T-helper 1 cell treated with Interleukin-12 subunit alpha and Interleukin-12 subunit beta and Interleukin-4 antibody, amounts not matched to agents 30 ng/mL and 1 ng/mL, for 36 hours (primary cell): ENCODE measurements around the gene IFT122. TPM values are rescaled to one million over a fixed set of nuclear protein-coding genes. Genes with fewer than 3 reads are reported as not detected.
"Not testable (repeated sequence)": the region's sequence is repeated elsewhere in the genome, so short reads cannot be mapped to it uniquely, and the experiment has no call there.

Source experiments
- intact Hi-C: fragments of 100-400 bp; cut with micrococcal nuclease; formaldehyde crosslinking; loops from one replicate; pipeline ENCODE4 v1.15.1; 2024
- total RNA-seq: library from RNA; stranded (reverse); gene quantifications from 2 replicates; pipeline ENCODE4 v1.2.3, GENCODE V29; 2022

Gene IFT122, protein sequence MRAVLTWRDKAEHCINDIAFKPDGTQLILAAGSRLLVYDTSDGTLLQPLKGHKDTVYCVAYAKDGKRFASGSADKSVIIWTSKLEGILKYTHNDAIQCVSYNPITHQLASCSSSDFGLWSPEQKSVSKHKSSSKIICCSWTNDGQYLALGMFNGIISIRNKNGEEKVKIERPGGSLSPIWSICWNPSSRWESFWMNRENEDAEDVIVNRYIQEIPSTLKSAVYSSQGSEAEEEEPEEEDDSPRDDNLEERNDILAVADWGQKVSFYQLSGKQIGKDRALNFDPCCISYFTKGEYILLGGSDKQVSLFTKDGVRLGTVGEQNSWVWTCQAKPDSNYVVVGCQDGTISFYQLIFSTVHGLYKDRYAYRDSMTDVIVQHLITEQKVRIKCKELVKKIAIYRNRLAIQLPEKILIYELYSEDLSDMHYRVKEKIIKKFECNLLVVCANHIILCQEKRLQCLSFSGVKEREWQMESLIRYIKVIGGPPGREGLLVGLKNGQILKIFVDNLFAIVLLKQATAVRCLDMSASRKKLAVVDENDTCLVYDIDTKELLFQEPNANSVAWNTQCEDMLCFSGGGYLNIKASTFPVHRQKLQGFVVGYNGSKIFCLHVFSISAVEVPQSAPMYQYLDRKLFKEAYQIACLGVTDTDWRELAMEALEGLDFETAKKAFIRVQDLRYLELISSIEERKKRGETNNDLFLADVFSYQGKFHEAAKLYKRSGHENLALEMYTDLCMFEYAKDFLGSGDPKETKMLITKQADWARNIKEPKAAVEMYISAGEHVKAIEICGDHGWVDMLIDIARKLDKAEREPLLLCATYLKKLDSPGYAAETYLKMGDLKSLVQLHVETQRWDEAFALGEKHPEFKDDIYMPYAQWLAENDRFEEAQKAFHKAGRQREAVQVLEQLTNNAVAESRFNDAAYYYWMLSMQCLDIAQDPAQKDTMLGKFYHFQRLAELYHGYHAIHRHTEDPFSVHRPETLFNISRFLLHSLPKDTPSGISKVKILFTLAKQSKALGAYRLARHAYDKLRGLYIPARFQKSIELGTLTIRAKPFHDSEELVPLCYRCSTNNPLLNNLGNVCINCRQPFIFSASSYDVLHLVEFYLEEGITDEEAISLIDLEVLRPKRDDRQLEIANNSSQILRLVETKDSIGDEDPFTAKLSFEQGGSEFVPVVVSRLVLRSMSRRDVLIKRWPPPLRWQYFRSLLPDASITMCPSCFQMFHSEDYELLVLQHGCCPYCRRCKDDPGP
- 14.6 and 19.2 TPM in 2 replicates for total RNA-seq

DNA sequence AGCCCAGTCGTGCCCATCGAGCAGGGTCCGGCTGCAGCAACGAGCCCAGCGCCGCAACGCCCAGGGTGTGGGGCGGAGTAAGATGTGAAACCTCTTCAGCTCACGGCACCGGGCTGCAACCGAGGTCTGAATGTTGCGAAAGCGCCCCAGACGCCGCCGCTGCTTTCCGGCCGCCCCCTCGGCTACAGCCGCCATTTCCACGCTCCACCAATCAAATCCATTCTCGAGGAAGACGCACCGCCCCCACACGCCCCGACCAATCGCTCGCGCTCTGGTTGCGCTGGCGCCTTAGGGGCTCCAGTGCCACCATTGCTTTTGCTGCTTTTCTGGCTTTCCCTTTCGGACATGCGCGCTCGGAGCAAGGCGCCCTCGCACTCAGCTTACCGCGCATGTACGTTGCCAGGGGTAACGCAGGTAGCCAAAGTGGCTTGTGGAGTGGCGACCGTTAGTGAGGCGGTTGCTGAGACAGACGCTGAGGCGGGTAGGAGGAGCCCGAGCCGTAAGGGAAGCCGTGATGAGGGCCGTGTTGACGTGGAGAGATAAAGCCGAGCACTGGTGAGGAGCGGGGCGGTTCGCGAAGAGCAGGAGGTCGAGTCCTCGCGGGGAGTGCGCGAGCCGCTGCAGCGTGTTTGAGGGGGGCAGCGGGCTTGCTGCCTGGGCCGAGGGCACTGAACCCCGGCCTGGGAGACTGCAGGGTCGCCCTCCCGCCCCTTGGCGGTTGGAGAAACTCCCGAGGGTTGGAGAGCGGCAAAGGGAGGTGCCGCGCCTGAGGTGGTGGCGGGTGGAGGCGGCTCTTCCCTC lies at the start of gene IFT122, which contains the start of gene MBD4:
TSS of gene IFT122 (plus strand) at position 408 of the 801 bp plus-strand sequence. CDS start at position 515, 107 bp downstream.
TSS of gene MBD4 (minus strand) at position 132 of the 801 bp plus-strand sequence. CDS start at position 17, 115 bp downstream.
- intact Hi-C loops: loop anchor here (1.0 to 5.0 kb wide), 20 partner anchors 10 to 1842 kb away; partner anchors contain the start of genes ACAD9, COPG1, EFCAB12 and HMCES

DNA sequence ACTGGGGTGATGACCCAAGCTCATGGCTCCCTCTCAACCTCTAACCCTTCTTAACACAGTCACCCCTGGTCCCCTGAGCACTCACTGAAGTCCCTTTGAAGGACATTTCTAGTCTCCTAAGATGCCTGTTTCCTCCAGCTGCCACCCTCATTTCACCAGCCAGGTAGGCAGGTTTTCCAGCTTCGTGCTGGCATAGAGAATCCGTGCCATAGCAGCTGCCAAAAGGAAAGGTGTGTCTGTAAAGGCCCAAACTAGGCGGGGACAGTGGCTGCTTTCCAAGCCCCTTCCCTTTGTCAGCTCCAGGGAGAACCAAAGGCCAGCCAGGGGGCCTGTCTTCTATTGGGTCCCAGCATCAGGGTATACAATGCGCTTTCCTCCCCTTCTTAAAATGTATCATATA lies 48.4 kb upstream of the IFT122 start:
- intact Hi-C loops: not testable (repeated sequence)

DNA sequence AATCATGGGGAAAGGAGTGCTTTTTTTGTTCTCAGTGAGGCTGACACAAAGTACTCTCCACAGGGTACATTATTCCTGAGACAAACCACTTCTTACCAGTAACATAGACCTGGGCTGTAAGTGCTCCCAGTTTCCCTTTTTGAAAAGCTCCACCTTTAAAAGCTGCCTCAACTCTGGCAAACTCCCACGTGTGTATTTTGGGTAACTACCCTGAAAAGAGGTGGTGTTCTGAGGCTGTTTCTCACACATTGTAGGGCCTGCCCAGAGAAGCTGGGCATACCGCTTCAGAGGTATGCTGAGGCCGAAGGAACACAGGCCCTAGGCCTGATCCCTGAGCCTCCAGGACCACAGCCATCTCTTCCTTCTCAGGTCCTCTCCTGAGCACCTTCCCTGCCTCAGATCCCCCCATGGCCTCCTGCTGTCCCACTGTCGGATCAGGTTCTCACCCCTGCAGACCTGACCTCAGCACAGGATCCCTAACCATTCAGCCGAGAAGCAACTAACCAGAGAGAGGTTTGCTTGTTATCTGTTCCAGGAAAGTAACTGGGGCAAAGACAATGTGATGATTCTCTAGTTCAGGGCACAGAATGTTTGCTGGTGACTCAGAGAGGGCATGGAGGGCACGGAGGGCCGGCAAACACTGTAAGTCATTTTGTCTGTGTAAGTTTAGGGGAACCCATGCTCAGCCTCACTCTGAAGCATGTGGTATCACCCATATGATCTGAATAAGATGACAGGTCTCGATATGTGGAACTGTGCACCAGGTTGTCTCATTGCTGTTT lies 47.7 kb upstream of the IFT122 start:
- intact Hi-C loops: not testable (repeated sequence)

DNA sequence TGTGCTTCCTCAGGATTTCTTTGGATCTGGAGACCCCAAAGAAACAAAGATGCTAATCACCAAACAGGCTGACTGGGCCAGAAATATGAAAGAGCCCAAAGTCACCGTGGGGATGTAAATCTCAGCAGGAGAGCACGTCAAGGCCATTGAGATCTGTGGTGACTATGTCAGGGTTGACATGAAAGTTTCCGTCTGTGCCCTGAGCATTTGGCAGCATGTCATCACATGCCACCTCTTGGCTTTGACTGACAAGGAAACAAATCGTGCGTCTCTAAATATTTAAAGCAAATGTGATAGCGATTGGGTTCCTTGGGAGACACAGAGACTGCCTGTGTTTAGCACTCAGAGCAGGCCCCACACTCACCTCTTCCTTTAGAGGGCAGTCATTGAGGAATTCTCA lies 46.8 kb upstream of the IFT122 start:
- intact Hi-C loops: no loop called here

DNA sequence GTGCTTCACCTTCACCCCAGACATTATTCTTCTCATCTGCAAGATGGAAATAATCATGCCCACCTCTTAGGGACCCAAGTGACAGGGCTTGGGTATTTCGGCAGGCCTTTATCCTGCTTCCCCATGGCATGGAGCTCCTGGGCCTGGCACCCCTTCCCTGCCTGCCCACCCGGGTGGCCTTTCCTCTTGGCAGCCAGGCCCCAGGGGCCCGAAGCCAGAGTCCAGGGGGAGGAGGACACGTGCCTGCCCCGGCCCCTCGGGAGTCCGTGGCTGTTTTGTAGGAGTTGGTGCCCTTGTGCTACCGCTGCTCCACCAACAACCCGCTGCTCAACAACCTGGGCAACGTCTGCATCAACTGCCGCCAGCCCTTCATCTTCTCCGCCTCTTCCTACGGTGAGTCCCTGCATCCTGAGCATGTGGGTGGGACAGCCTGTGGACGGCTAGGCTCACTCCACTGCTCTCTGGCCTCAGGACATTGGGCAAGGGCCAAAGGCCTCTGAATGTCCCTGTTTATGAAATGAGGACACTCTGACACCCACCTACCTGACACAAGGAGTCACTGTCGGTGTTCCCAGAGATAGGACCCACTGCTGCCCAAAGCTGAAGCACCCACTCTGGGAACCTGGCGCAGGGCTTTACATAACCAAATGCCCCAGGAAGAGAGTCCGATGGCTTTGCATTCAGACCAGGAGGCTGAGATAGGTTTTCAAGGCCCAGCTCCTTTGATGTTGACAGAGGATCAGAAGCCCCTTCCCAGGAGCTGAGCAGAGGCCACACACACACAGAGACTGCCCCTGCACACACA lies 46.1 kb upstream of the IFT122 start:
- intact Hi-C loops: not testable (repeated sequence)

DNA sequence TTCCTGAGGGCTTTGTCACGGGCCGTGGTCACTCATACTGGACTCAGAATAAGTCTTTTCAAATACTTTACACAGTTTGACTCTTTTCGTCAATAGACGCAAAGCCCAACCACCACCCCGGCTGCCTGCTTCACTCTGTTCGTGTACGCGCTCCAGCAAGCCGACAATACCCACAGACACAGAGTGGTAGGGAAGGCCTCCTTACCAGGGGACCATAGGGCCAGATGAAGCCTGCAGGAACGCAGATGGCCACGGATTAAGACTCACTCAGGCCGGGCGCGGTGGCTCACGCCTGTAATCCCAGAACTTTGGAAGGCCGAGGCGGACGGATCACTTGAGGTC lies 41.2 kb upstream of the IFT122 start:
- intact Hi-C loops: loop anchor here (1.0 to 5.0 kb wide), 11 partner anchors 30 to 781 kb away; partner anchors contain the start of genes COPG1, EFCAB12, HMCES and IFT122

DNA sequence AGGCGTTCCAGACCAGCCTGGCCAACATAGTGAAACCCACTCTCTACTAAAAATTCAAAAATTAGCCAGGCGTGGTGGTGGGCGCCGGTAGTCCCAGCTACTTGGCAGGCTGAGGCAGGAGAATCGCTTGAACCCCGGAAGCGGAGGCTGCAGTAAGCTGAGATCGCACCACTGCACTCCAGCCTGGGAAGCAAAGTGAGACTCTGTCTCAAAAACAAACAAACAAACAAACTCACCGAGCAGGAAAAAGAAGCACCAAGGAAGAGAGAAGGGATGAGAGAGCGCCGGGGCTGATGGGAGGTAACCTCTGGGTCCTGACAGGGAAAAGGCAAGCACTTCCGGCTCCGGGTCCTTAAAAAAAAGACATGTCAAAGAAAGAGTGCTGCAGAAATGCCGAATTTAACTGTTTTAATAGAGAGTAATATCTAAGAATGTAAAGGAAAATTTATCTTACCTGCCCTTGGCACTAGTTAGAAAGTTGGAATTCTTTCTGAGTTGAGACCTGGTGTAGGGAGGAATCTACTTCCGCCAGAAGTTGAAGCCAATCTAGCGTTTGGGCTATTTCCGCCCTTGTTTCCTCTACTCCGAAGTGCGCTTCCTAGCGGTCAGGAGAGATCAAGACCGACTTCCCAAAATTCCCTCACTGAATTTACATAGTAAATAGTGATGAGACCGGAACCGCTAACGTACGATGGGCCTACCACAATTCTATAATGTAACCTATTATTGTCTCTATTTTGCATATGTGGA lies 40.7 kb upstream of the IFT122 start:
- intact Hi-C loops: loop anchor here (1.0 to 5.0 kb wide), 11 partner anchors 29 to 782 kb away; partner anchors contain the start of genes COPG1, EFCAB12, HMCES and IFT122

DNA sequence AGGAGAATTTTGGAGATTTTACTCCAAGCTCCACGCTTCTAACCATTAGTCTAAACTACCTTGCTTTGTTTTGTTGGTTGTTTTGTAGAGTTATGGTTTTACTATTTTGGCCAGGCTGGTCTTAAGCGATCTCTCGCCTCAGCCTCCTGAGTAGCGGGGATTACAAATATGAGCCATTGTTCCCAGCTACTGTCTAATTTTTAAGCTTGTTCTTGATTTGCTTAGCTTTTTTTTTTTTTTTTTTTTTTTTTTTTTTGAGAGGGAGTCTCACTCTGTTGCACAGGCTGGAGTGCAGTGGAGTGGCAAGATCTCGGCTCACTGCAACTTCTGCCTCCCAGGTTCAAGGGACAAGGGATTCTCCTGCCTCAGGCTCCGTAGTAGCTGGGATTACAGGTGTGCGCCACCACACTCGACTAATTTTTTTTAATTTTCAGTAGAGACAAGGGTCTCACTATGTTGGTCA lies 40.1 kb upstream of the IFT122 start:
- intact Hi-C loops: loop anchor here (1.0 to 5.0 kb wide), 11 partner anchors 28 to 783 kb away; partner anchors contain the start of genes COPG1, EFCAB12, HMCES and IFT122

DNA sequence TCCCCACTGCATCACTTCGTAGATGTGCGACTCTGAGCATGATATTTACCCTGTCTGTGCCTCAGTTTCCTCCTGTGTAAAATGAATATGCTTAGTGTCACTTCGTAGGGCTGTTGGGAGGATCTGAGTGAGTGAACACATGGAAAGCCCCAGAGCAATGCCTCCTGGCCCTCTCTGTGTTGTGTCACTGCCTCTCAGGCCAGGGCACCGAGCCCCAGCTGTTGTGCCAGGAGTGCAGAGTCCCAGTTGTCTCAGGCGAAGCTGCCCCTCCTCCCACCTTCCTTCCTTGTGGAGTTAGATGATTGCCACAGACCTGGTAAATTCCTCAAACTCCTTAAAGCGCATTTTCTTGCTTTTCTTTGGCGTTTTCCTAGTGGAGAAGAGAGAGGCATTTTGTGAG lies 37.8 kb upstream of the IFT122 start:
- intact Hi-C loops: no loop called here

DNA sequence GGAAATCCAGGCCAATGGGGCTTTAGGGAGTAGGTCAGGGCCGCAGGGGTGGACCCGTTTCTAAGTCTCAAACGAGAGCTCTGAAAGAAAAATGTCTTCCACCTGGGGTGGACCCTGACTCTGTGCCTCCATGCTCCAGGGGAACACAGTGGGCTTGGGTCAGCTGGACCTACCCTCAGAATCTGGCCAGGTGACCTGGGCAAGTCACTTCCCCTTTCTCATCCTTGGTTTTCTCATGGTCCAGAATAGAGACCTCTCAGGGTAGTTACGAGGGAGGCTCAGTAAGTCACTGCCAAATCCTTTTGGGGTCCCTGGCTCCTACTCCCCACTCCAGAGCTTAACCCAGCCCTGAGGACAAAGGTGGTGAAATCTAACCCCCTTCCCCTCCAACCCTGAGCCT lies 37.4 kb upstream of the IFT122 start:
- intact Hi-C loops: no loop called here

DNA sequence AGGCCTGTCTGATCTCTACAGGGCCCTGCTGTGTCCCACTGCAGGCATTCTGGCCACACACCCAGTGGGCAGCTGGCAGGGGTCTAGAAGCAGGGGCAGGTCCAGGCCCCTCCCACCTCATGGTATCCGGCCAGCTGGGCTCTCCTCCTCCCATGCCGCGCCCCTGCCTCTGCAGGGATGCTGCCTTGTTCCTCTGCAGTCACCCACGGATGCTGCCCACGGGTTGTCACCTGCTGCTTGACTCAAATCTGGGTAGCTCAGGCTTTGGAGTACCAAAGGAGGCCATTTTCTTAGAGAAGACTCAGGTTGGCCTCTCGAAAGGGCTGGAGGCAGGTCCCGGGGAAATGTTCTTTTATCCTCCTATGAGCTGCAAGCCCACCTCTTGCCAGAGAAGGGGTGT lies 36.6 kb upstream of the IFT122 start:
- intact Hi-C loops: no loop called here

DNA sequence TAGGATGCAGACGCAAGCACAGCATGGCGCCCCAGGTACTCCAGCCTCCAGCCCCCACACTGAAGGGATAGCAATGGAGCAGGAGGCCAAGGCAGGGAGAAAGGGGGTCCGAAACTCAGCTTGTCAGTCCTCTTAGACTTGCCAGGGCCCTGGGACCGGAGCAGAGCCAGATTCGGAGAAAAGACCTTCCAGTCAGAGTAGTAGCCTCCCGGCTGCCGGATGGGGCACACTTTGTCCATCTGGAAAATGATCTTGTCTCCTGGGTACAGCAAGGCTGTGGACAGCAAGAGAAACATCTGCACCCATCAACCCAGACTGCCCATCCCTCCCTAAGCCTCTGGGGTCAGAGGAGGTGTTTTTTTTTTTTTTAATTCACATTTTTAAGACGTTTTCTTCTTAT lies 35.9 kb upstream of the IFT122 start:
- intact Hi-C loops: no loop called here

DNA sequence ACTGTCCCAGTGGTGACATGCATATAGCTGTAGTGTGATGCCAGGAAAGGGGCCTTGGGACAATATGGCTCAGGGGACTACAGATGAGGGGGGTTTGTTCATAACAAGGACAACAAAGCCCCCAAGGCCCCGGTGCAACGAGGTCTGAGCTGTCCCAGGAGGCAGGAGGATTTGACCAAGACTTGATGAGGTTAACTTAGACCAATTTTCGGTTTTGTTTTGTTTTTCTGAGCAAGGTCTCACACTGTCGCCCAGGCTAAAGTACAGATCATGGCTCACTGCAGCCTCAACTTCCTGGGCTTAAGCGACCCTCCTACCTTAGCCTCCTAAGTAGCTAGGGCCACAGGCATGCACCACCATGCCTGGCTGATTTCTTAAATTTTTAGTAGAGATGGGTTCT lies 35.4 kb upstream of the IFT122 start:
- intact Hi-C loops: no loop called here

DNA sequence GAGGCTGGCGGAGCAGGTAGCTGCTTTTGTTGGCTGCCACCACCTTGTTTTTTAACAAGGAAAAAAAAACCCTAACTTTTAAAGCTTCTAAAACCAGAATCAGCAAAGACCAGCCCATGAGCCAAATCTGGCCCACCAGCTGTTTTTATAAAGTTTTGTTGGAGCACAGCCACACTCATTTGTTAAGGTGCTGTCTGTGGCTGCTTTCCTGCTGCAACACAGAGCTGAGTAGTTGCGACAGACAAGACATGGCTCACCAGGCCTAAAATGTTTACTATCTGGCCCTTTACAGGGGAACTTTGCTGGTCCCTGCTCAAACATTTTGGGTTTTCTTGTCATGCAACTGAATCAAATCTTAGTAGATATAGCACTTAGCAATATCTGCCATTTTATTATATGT lies 30.5 kb upstream of the IFT122 start:
- intact Hi-C loops: no loop called here

DNA sequence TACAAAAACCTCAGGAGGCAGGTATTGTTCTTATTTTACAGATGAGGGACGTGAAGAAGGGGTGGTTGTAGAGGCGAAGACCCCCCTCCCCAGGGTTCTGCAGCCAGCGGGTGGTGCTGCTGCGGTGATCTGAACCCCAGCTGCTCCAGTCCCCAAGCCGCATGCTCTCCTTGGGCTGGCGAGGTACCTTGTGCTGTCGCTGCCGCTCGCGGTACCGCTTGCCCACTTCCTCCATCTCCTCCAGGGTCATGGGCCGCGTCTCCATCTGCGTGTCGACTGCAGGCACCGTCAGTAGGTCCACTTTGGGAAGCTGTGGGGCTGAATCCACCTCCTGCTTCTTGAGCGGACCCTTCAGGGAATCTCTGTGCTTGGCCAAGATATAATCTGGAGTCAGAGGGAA lies 29.1 kb upstream of the IFT122 start:
- intact Hi-C loops: no loop called here

DNA sequence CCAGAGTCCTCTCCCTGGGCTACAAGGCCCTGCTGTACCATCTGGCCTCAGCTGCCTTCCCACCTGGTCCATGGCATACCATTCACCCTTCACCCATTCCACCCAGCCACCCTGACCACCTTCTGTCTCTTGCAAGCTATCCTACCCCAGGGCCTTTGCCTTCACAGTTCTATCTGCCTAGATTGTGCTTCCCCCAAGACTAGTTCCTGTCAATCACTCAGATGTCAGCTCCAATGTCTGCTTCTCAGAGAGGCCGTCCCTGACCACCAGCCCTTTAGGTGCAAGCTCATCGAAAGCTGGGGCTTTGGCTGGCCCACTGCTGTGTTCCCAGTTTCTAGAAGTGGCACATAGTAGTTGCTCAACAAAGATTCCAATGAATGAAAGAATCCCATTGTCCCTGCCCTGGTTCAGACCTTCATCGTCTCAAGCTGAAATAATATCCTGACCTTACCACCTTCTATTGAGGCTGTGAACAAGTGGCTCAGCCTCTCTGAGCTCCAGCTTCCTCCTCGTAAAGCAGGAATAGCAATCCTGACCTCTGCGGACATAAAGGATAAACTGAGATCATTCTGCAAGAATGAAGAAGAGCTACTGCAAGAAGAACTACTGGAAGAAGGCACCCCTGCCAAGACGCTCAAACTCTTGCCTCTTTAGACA lies 27.4 kb upstream of the IFT122 start:
- intact Hi-C loops: no loop called here

DNA sequence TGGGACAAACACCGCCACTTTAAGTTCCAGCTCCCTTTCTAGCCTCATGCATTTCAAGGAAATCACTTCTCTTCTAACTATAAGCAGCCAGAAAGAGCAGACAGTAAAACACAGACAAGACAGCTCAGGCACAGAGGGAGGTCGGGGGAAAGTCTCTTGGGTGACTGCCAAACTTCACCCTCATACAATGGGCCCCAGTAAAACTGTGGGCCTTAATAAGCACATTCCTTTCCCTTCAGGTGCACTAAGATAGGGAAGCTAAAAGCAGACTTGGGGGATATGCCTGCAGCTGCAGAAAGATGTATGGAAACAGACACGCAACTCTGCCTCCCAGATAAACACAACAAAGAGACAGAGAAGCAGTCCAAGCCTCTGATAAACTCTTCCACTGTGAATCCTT lies 26.8 kb upstream of the IFT122 start:
- intact Hi-C loops: not testable (repeated sequence)
